Activated CD8-positive, alpha-beta memory T cell treated with anti-CD3 and anti-CD28 coated beads for 24 hours (primary cell): Measurements from ENCODE around the gene TTC36.
A peak's percentile ranks its signal among the peaks of the same experiment; 100 is the strongest.
"Not testable (repeated sequence)": the region's sequence is repeated elsewhere in the genome, so short reads cannot be mapped to it uniquely, and the experiment has no call there.

Source experiments
- DNase-seq: peaks from one replicate; pipeline ENCODE4 v3.0.0-alpha.2; 2020

The TTC36 gene, protein sequence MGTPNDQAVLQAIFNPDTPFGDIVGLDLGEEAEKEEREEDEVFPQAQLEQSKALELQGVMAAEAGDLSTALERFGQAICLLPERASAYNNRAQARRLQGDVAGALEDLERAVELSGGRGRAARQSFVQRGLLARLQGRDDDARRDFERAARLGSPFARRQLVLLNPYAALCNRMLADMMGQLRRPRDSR

DNA sequence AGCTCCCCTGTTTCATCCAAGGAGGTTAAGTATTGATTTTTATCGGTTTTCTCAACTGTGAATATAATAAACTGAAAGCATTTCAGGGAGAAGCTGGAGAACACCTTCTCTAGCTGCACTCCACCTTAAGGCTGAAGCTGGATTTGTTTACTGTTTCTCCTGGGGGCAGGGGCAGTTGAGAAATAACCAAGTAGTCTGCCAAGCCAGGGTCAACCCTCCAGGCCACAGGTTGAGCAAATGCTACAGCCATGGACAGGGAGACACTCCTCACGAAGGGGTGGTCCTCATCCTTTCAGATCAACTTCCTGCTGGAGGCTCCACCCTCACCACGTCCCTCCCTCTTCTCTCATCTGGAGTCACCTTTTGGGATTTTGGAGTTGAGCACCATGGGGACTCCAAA lies at the start of gene TTC36:
Gene TTC36 (plus strand): TSS at position 366 of the 400 bp plus-strand sequence. CDS start 21 bp downstream, at position 387.
- DNase-seq: no peak

DNA sequence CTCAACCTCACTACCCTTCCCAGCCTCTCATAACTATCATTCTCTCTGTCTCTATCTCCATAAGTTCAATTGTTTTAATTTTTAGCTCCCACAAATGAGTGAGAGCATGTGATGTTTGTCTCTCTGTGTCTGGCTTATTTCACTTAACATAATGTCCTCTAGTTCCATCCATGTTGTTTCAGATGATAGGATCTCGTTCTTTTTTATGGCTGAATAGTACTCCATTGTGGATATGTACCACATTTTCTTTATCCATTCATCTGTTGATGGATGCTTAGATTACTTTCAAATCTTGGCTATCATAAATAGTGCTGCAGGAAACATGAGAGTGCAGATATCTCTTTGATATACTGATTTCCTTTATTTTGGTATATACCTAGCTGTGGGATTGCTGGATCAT lies 46.0 kb upstream of the TTC36 start:
- not testable (repeated sequence) for DNase-seq

DNA sequence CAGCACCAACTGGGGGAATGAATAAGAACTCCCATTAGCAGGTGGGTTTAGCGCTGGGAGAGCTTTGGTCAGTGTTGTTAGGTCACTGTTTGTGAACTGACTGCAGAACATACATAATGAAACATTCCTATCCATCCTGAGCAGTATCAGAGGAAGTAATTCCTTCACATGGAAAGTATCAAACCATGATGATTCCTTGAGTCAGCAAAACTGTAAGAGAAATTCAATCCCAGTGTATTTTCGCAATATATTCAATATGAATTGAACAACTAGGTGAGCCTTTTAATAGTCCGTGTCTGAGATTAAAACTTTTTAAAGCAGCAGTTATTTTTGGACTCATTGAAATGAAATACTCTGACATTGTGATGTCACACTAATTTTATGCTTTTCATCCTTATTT lies 42.9 kb upstream of the TTC36 start:
- DNase-seq: no peak

DNA sequence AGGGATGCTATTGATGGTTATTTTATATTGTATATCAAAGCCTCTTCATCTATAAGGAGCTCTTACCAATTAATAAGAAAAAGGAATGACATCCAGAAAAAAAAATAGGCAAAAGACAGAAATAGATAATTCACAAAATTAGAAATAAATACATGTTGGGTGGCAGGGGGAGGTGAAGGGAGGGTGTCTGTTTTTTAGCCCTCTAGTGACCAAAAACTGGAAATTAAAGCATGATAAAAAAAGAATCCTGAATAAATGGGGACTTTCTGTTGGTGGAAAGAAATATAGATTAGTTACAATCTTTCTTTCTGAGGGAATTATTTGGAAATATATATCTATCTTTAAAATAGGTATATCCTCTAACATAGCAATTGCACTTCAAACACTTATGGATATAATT lies 42.0 kb upstream of the TTC36 start:
- no peak for DNase-seq

DNA sequence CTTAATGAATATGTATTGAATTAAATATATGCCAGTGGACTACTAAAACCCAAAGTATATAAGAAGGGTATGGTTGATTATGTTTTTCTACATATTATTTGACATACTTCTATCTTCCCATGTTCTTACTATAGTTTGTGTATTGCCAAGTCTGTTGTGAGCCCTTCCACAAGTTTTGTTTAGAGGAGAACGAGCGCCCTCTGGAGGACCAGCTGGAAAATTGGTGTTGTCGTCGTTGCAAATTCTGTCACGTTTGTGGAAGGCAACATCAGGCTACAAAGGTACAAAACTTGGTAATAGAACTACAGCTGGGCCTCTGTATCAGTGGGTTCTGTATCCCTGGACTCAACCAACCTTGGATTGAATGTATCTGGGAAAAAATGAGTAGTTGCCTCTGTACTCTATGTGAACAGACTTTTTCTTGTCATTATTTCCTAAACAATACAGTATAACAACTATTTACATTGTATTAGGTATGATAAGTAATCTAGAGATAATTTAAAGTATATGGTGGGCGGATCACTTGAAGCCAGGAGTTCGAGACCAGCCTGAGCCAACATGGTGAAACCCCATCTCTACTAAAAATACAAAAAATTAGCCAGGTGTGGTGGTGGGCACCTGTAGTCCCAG lies 38.7 kb upstream of the TTC36 start:
- peak; percentile 90 for DNase-seq

DNA sequence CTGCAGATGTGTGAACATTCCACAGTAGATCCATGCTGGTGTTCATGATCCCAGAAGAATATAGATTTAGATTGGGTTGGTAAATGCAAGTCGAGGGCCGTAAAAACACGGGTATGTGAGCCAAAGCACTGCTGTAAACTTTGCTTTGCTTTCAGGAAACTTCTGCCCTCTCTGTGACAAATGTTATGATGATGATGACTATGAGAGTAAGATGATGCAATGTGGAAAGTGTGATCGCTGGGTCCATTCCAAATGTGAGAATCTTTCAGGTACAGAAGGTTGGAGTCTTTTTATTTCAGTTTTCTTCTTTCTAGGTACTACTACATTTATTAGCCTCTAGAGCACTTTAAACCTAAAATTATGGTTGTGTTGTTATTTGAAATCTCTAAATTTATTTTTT lies 36.2 kb upstream of the TTC36 start:
- no peak for DNase-seq

DNA sequence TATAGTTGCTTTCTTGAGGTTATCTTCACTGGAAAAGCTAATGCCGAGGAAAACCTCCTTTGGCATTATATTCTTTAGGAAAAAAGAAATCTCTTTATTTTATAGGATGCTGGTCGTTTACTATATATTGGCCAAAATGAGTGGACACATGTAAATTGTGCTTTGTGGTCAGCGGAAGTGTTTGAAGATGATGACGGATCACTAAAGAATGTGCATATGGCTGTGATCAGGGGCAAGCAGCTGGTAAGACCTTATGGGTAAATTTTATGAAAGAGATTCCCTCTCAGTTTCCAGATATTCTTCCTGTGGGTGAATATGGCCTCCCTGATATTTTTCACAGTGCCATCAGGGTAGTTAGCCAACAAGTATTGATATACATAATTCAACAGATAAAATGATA lies 29.4 kb upstream of the TTC36 start:
- no peak for DNase-seq

DNA sequence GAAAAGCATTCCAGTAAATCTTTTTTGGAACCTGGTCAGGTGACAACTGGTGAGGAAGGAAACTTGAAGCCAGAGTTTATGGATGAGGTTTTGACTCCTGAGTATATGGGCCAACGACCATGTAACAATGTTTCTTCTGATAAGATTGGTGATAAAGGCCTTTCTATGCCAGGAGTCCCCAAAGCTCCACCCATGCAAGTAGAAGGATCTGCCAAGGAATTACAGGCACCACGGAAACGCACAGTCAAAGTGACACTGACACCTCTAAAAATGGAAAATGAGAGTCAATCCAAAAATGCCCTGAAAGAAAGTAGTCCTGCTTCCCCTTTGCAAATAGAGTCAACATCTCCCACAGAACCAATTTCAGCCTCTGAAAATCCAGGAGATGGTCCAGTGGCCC lies 24.1 kb upstream of the TTC36 start:
- DNase-seq: no peak

DNA sequence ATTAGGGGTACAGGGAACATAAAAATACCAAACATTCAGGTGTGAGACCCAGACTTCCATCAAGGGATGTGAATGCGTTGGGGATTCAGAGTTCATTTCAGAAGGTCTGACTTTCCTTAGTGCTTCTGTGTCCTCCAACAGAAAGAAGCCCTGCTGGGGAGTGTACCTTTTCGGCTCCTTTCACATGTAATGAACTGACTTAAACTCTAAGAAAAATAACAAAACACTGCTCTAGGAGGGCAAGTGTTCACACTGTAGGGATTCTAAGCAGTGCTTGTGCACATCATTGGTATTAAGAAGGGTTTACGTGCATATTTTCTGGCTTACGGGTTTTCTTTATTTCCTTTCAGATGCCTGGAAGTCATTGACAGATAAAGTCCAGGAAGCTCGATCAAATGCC lies 15.7 kb upstream of the TTC36 start:
- no peak for DNase-seq

DNA sequence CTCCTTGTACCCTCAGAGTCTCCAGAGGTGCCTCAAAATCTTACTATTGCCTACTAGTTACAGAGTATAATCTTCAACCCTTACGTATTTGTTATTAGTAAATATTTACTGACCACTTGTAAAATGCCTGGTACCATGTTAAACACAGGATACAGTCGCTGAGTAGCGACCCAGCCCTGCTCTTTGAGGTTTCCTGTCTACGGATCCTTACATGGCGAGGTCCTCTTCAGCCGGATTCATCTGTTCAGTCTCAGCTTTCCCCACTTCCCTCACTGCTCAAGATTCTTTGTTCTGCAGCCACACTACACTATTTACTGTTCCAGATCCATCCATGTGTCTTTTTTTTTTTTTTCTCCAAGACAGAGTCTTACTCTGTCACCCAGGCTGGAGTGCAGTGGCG lies 13.2 kb upstream of the TTC36 start:
- no peak for DNase-seq

DNA sequence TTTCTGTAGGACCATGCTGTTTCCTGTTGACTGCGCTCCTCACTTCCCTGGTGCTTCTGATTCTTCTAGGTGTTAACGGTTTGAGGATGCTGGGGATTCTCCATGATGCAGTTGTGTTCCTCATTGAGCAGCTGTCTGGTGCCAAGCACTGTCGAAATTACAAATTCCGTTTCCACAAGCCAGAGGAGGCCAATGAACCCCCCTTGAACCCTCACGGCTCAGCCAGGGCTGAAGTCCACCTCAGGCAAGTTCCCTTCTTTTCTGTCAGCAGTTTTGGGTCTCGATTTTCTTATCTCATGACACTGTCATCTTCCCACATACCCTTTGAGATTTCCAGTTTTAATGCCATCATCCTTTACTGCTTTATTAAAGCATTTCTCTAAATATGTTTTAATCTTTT lies 7.7 kb upstream of the TTC36 start:
- DNase-seq: no peak

DNA sequence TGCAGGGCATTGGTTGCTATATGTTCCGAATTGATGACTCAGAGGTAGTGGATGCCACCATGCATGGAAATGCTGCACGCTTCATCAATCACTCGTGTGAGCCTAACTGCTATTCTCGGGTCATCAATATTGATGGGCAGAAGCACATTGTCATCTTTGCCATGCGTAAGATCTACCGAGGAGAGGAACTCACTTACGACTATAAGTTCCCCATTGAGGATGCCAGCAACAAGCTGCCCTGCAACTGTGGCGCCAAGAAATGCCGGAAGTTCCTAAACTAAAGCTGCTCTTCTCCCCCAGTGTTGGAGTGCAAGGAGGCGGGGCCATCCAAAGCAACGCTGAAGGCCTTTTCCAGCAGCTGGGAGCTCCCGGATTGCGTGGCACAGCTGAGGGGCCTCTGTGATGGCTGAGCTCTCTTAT lies 5.4 kb upstream of the TTC36 start:
- no peak for DNase-seq

DNA sequence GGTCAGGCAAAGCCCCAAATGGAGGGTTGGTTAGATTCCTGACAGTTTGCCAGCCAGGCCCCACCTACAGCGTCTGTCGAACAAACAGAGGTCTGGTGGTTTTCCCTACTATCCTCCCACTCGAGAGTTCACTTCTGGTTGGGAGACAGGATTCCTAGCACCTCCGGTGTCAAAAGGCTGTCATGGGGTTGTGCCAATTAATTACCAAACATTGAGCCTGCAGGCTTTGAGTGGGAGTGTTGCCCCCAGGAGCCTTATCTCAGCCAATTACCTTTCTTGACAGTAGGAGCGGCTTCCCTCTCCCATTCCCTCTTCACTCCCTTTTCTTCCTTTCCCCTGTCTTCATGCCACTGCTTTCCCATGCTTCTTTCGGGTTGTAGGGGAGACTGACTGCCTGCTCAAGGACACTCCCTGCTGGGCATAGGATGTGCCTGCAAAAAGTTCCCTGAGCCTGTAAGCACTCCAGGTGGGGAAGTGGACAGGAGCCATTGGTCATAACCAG lies 4.7 kb upstream of the TTC36 start:
- DNase-seq: no peak

DNA sequence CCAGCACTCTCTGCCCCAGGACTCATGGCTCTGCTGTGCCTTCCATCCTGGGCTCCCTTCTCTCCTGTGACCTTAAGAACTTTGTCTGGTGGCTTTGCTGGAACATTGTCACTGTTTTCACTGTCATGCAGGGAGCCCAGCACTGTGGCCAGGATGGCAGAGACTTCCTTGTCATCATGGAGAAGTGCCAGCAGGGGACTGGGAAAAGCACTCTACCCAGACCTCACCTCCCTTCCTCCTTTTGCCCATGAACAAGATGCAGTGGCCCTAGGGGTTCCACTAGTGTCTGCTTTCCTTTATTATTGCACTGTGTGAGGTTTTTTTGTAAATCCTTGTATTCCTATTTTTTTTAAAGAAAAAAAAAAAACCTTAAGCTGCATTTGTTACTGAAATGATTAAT lies 2.9 kb upstream of the TTC36 start:
- no peak for DNase-seq

DNA sequence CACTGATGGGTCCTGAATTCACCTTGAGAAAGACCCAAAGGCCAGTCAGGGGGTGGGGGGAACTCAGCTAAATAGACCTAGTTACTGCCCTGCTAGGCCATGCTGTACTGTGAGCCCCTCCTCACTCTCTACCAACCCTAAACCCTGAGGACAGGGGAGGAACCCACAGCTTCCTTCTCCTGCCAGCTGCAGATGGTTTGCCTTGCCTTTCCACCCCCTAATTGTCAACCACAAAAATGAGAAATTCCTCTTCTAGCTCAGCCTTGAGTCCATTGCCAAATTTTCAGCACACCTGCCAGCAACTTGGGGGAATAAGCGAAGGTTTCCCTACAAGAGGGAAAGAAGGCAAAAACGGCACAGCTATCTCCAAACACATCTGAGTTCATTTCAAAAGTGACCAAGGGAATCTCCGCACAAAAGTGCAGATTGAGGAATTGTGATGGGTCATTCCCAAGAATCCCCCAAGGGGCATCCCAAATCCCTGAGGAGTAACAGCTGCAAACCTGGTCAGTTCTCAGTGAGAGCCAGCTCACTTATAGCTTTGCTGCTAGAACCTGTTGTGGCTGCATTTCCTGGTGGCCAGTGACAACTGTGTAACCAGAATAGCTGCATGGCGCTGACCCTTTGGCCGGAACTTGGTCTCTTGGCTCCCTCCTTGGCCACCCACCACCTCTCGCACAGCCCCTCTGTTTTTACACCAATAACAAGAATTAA lies 2.4 kb upstream of the TTC36 start:
- DNase-seq: no peak

DNA sequence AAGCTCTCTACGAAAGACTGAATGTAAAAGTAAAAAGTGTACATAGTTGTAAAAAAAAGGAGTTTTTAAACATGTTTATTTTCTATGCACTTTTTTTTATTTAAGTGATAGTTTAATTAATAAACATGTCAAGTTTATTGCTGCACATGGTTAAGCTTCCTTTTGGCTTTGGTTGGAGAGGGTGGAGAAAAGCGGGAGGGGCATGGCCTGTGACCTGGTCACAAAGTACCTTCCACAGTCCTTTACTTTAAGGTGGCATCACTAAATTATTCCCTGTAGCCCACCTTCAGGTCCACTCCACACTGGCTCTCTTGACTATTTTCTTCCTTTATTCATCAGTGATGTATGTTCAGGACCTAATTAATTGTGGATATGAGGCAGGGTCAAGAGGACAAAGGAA lies 586 bp upstream of the TTC36 start:
- no peak for DNase-seq

DNA sequence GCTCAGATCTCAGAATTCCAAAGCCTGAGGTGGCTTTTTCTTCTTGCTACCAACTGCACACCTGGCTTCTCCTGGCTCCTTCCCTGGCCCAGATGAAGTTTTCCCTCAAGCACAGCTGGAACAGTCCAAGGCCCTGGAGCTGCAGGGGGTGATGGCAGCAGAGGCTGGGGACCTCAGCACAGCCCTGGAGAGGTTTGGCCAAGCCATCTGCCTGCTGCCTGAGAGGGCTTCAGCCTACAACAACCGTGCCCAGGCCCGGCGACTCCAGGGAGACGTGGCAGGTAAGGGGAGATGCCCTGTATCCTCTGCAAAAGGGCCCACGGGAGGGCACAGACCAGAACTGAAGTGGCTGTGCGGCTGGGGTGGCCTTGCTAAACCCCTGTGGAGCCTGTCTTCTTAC lies 1.2 kb downstream of the TTC36 start:
- no peak for DNase-seq

DNA sequence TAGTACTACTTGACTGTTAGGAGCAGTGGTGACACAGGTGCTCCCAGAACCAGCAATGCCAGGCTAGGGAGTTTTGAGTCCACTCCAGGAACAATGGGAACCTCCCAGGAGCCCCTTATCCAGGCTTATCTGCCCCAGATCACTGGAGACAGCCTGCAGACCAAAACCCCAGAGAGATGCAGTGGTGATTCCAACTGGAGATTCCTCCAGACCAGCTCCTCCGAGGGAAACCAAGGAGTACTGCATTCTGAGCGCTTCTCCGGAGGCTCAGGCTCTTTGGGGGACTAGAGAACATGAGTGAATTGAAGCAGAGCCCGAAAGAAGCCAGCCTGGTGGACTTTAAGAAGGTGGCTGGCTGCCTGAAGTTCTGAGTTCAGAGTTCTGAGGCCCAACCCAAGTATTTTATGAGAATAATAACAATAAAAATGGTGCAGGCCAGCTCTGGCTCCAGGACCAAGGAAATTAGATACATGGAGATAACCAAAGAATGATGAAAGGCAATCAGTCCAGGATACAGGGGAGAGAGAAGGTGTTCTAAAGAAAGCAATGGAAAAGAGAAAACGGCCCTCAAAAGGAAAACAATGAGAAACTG lies 2.4 kb downstream of the TTC36 start:
- no peak for DNase-seq

DNA sequence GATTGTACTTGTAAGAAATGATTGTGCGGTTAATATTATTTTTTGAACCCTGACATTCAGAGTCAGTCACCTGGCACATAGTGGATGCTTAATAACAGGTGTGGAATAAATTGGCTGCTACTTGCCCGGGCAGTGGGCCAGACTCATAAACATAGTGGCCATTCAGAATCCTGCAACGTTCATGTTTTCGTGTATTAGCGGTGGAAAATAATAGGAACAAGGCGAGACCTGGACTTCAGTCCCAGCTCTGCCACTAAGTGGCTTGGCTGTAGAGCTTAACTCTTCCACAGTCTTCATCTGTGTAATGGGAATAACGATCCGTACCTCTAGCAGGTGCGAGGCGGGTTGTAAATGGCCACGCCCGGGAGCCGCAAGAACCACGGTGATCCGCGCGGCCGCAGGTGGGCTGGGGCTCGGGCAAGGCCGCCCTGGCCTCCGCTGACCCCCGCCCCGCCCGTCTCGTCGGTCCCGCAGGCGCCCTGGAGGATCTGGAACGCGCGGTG lies 3.0 kb downstream of the TTC36 start:
- DNase-seq: no peak

DNA sequence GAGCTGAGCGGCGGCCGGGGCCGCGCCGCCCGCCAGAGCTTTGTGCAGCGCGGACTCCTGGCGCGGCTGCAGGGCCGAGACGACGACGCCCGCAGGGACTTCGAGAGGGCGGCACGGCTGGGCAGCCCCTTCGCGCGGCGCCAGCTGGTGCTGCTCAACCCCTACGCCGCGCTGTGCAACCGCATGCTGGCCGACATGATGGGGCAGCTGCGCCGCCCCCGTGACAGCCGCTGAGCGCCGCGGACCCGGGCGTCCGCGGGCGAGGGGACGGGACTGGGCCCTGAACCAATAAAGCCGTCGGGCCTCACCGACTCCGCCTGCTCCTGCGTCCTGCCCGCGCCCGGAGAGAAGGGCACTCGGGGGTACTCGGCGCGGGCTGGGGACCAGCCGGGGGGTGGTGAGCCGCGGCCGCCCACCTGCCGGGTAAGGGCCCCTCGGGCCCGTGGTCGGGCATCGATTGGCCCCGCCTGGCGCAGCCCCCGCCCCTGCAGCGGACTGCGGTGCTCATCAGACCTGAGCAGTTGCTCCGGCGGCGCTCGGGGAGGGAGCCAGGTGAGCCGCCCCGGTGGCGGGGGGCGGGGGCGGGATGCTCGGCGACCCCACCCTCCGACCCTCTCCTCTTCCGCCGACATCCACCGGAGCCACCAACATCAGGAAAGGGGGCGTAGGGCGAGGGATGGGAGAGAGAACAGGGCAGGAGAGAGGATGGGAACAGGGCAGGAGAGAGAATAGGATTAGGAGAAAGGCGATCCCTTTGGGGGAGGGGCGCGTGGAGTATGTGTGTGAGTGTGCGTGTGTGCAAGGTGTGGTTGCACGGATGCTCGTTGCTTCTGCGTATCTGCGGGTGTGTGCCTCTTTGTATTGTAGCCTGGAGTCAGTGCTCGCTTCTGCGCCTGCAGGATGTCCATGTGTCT lies 3.7 kb downstream of the TTC36 start, which contains the start of gene TMEM25:
Gene TMEM25 (plus strand): TSS at position 510 of the 914 bp plus-strand sequence. CDS start 610 bp downstream, outside the sequence.
- DNase-seq: peak; percentile 89

DNA sequence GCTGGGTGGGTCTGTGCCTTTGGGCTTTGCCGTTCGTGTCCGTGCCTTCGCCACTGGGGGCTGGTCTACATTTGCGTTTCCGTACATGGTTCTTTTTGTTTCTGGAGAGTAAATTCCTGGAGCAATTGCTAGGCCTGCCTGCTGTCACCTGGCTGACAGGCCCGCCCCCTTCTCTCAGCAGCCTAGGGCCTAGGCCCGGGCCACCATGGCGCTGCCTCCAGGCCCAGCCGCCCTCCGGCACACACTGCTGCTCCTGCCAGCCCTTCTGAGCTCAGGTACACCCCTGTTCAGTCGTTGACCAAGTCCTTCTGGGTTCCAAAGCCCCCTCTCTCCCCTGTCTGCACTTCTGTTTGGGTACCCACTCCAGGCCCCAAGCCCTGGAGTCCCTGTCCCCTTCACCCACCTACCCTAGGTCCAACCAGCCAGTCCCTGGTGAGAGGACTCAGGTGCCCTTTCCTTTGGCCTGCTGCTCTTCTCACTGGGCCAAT lies 4.4 kb downstream of the TTC36 start:
- DNase-seq: no peak

DNA sequence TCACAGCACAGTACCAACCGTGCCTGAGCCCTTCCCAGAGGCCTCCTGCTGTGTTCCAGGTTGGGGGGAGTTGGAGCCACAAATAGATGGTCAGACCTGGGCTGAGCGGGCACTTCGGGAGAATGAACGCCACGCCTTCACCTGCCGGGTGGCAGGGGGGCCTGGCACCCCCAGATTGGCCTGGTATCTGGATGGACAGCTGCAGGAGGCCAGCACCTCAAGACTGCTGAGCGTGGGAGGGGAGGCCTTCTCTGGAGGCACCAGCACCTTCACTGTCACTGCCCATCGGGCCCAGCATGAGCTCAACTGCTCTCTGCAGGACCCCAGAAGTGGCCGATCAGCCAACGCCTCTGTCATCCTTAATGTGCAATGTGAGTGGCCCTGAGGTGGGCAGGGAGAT lies 4.8 kb downstream of the TTC36 start:
- no peak for DNase-seq
